HCT116 (cell line): ENCODE data around the gene TOR1AIP2.
A peak's percentile ranks its signal among the peaks of the same experiment; 100 is the strongest.

Source experiments
- CBX3 ChIP-seq: IDR thresholded peaks from 2 replicates; pipeline ENCODE4 v1.6.1; 2012; ENCODE audit warnings: low read depth
- CTCF ChIP-seq, 3 experiments: fragments of 200-600 bp in 1 of 3; sonication (generic) in 1 of 3; IDR thresholded peaks in 2 of 3; conservative IDR thresholded peaks in 1 of 3; 2 replicates each; pipeline ENCODE4 v1.5.1; 2012 to 2017; ENCODE audit warnings: low read depth in 2 of 3, low read length in 2 of 3, antibody characterized with exemption in 1 of 3, borderline replicate concordance in 1 of 3, control low read depth in 1 of 3, mild to moderate bottlenecking in 1 of 3, mixed read lengths in 1 of 3, mixed run types in 1 of 3, moderate library complexity in 1 of 3; ENCODE audit not compliant: insufficient read depth in 1 of 3
- EZH2 ChIP-seq: fragments of 200-600 bp; sonication (generic); IDR thresholded peaks from 2 replicates; pipeline ENCODE4 v1.6.1; 2017; ENCODE audit warnings: antibody characterized with exemption, mixed run types
- POLR2A ChIP-seq: IDR thresholded peaks from 2 replicates; pipeline ENCODE4 v1.7.0; 2011; ENCODE audit warnings: borderline replicate concordance; ENCODE audit not compliant: insufficient read depth, insufficient read length; ENCODE audit errors: extremely low read depth
- SIN3A ChIP-seq: IDR thresholded peaks from 2 replicates; pipeline ENCODE4 v1.6.1; 2012; ENCODE audit warnings: low read depth
- YY1 ChIP-seq: IDR thresholded peaks from 2 replicates; pipeline ENCODE4 v1.6.1; 2011; ENCODE audit warnings: low read length, low read depth, moderate library complexity, mild to moderate bottlenecking; ENCODE audit not compliant: insufficient replicate concordance; ENCODE audit errors: extremely low read depth
- ZNF274 ChIP-seq: fragments of 200-500 bp; sonication (Bioruptor generic); IDR thresholded peaks from 2 replicates; pipeline ENCODE4 v1.6.1; 2014; ENCODE audit warnings: mild to moderate bottlenecking, low read depth, low read length, inconsistent platforms

- TF ChIP-seq CTCF (IDR thresholded peaks at IDR 0.05 in 2 of 3, conservative IDR thresholded peaks at IDR 0.05 in 1 of 3; ENCODE audit: borderline replicate concordance in 1 of 3, insufficient read depth in 1 of 3, low read depth in 2 of 3, low read length in 2 of 3) (peak in 1 of 3 experiments; percentile 21; a peak in 1 of 6 replicates), SIN3A (peak; percentile 83; the same call in 1 of the 2 replicates), EZH2 (no peak), POLR2A (no peak), CBX3 (peak; percentile 99), ZNF274 (no peak), YY1 (peak; percentile 97)
Observed at GRCh38 chr1:179882253-179883039, 4.8 kb upstream of the TOR1AIP2 start, which contains the start of gene TOR1AIP1.
